Ishikawa (cell line): ENCODE data around the gene PIPOX.

Experiments
- EP300 ChIP-seq: IDR thresholded peaks from 2 replicates; pipeline ENCODE4 v1.6.1; 2012; ENCODE audit warnings: borderline replicate concordance
- FOXM1 ChIP-seq: IDR thresholded peaks from 2 replicates; pipeline ENCODE4 v1.6.1; 2012; ENCODE audit warnings: low read depth, borderline replicate concordance
- MAX ChIP-seq: IDR thresholded peaks from 2 replicates; pipeline ENCODE4 v1.6.1; 2012
- TAF1 ChIP-seq: IDR thresholded peaks from 2 replicates; pipeline ENCODE4 v1.6.1; 2012; ENCODE audit warnings: low read depth, mild to moderate bottlenecking

- TF ChIP-seq MAX (no peak), EP300 (no peak), TAF1 (no peak), FOXM1 (no peak)
Observed at GRCh38 chr17:29060475-29060874, 17.5 kb downstream of the PIPOX start.
